ENCODE measurements around the gene SPECC1.

DNA sequence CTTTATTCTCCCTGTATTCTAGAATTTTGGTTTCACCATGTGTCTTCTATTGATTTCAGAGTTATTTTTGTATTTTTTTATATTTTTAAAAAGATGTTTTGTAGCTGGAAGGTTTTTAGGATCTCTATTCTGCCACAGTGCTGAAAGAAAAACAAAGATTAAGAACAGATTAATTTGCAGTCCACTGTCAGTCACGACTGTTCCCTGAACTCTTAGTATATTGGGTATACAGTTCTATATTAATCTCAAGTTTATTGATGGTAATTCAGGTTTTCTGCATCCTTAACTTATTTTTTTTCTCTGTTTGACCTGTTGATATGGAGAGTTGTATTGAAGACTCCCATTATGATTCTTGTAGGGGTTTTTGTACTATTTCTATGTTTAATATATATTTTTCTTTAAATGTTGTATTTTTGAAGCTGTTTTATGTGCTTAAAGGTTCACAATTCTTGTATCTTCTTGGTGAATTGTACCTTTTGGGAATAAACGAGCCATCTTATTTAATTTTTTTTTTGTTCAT, 2.9 kb downstream of the SPECC1 start:
- TF ChIP-seq ZNF274 (IDR thresholded peaks at IDR 0.05; ENCODE audit: low read depth, low read length) (no peak), YY1 (IDR thresholded peaks at IDR 0.05; ENCODE audit: insufficient read depth, insufficient read length) (no peak), SUZ12 (IDR thresholded peaks at IDR 0.05; ENCODE audit: extremely low read depth, insufficient read depth, insufficient read length) (no peak)

Data from NT2/D1 (cell line).